ENCODE results near the gene VIPR2.

Gene VIPR2

GRCh38 chr7:159144758-159145489 is at the start of gene VIPR2:
Gene VIPR2, minus strand, starts transcription at chr7:159144867. Its CDS starts 96 bp downstream, at chr7:159144771.
- TF ChIP-seq CREB5 (CRISPR knock-in tag; IDR thresholded peaks at IDR 0.05; ENCODE audit: low read depth) (no peak), POU6F1 (CRISPR knock-in tag; IDR thresholded peaks at IDR 0.05; ENCODE audit: borderline replicate concordance, low read depth) (no peak), PPARA (CRISPR knock-in tag; IDR thresholded peaks at IDR 0.05; ENCODE audit: borderline replicate concordance) (no peak), ZNF8 (CRISPR knock-in tag; IDR thresholded peaks at IDR 0.05) (no peak), ESRRG (CRISPR knock-in tag; IDR thresholded peaks at IDR 0.05) (no peak), CSDC2 (CRISPR knock-in tag; IDR thresholded peaks at IDR 0.05) (no peak)
- no peak for ATAC-seq

GRCh38 chr7:159193543-159194090 is 49.0 kb upstream of the VIPR2 start:
- ATAC-seq = no peak
- TF ChIP-seq SNAI2 (CRISPR knock-in tag; IDR thresholded peaks at IDR 0.05) (no peak), CSDC2 (CRISPR knock-in tag; IDR thresholded peaks at IDR 0.05) (no peak), PATZ1 (CRISPR knock-in tag; IDR thresholded peaks at IDR 0.05; ENCODE audit: borderline replicate concordance) (no peak), TSHZ2 (CRISPR knock-in tag; IDR thresholded peaks at IDR 0.05) (no peak), ARNTL (CRISPR knock-in tag; IDR thresholded peaks at IDR 0.05; ENCODE audit: borderline replicate concordance, low read depth) (no peak), OSR1 (CRISPR knock-in tag; IDR thresholded peaks at IDR 0.05) (no peak), ZFP30 (CRISPR knock-in tag; IDR thresholded peaks at IDR 0.05) (no peak), ESRRG (CRISPR knock-in tag; IDR thresholded peaks at IDR 0.05) (no peak), ISL1 (CRISPR knock-in tag; IDR thresholded peaks at IDR 0.05) (no peak), ZNF565 (CRISPR knock-in tag; conservative IDR thresholded peaks at IDR 0.05; ENCODE audit: low read depth) (no peak), CSRNP3 (CRISPR knock-in tag; IDR thresholded peaks at IDR 0.05) (no peak), POU6F1 (CRISPR knock-in tag; IDR thresholded peaks at IDR 0.05; ENCODE audit: borderline replicate concordance, low read depth) (no peak)

- ATAC-seq = no peak
- TF ChIP-seq TSHZ2 (CRISPR knock-in tag; IDR thresholded peaks at IDR 0.05) = no peak
- no peak for TF ChIP-seq SNAI2 (CRISPR knock-in tag; IDR thresholded peaks at IDR 0.05)
- TF ChIP-seq PPARA (CRISPR knock-in tag; IDR thresholded peaks at IDR 0.05; ENCODE audit: borderline replicate concordance) = no peak
- no peak for TF ChIP-seq ZFP30 (CRISPR knock-in tag; IDR thresholded peaks at IDR 0.05)
- TF ChIP-seq ZNF8 (CRISPR knock-in tag; IDR thresholded peaks at IDR 0.05) = no peak
- no peak for TF ChIP-seq ZNF565 (CRISPR knock-in tag; conservative IDR thresholded peaks at IDR 0.05; ENCODE audit: low read depth)
- no peak for TF ChIP-seq ARNTL (CRISPR knock-in tag; IDR thresholded peaks at IDR 0.05; ENCODE audit: borderline replicate concordance, low read depth)
- TF ChIP-seq PATZ1 (CRISPR knock-in tag; IDR thresholded peaks at IDR 0.05; ENCODE audit: borderline replicate concordance) = no peak
- no peak for TF ChIP-seq ISL1 (CRISPR knock-in tag; IDR thresholded peaks at IDR 0.05)
Measured at GRCh38 chr7:159192725-159193453, 48.2 kb upstream of the VIPR2 start.
